Astrocyte of the spinal cord (primary cell): Measurements from ENCODE around the gene TMEFF1.
A peak's percentile ranks its signal among the peaks of the same experiment; 100 is the strongest.

Source experiments
- DNase-seq: peaks from one replicate; pipeline ENCODE4 v3.0.0; 2011; ENCODE audit warnings: low read depth, low spot score
- H3K4me3 ChIP-seq: 2 replicates; pipeline ENCODE4 v1.5.1; 2011; ENCODE audit warnings: low read depth, mild to moderate bottlenecking, low read length, moderate library complexity
- CTCF ChIP-seq: IDR thresholded peaks from 2 replicates; pipeline ENCODE4 v1.5.1; 2012; ENCODE audit warnings: low read depth, mild to moderate bottlenecking, low read length, inconsistent platforms
- in situ Hi-C: cut with HindIII; loops from 2 replicates; pipeline ENCODE4 v1.10.0; 2017; ENCODE audit warnings: low sequenced_read_pairs

Gene TMEFF1

GRCh38 chr9:100583014-100583802, 110.3 kb downstream of the TMEFF1 start:
- no peak for TF ChIP-seq CTCF
- in situ Hi-C loops, result no loop called here
- DNase-seq, result no peak
- no peak overlapping the region for H3K4me3 ChIP-seq

GRCh38 chr9:100584951-100585350, 112.0 kb downstream of the TMEFF1 start:
- TF ChIP-seq CTCF, result no peak
- DNase-seq, result no peak
- in situ Hi-C loops, result no loop called here
- H3K4me3 ChIP-seq, result no peak overlapping the region

- in situ Hi-C loops, result no loop called here
- H3K4me3 ChIP-seq, result no peak overlapping the region
- DNase-seq, result no peak
- no peak for TF ChIP-seq CTCF
Measured at GRCh38 chr9:100586093-100586492, 113.1 kb downstream of the TMEFF1 start.

GRCh38 chr9:100587375-100587774, 114.4 kb downstream of the TMEFF1 start:
- no peak for TF ChIP-seq CTCF
- no peak overlapping the region for H3K4me3 ChIP-seq
- in situ Hi-C loops, result no loop called here
- DNase-seq, result no peak

GRCh38 chr9:100589582-100589981, 116.6 kb downstream of the TMEFF1 start:
- no peak for TF ChIP-seq CTCF
- DNase-seq, result peak; percentile 68
- in situ Hi-C loops, result no loop called here
- H3K4me3 ChIP-seq, result no peak overlapping the region

- in situ Hi-C loops, result no loop called here
- no peak for TF ChIP-seq CTCF
- peak; percentile 69 for DNase-seq
- H3K4me3 ChIP-seq, result no peak overlapping the region
Measured at GRCh38 chr9:100590481-100590880, 117.5 kb downstream of the TMEFF1 start.

- DNase-seq, result no peak
- in situ Hi-C loops, result no loop called here
- TF ChIP-seq CTCF, result no peak
- no peak overlapping the region for H3K4me3 ChIP-seq
Measured at GRCh38 chr9:100591139-100591538, 118.2 kb downstream of the TMEFF1 start.
